Myocyte (in vitro differentiated cells): Measurements from ENCODE around the gene FRMD5. TPM values are rescaled to one million over a fixed set of nuclear protein-coding genes. Genes with fewer than 3 reads are reported as not detected.

ENCODE experiments used
- DNase-seq: peaks from one replicate; pipeline ENCODE4 v3.0.0-alpha.2; 2012; ENCODE audit warnings: low read depth
- total RNA-seq: library from RNA; depleted of rRNA; stranded (reverse); fragments of >200 nt; gene quantifications from 2 replicates; pipeline ENCODE4 v1.2.3, GENCODE V29; 2014

FRMD5 gene
- total RNA-seq, 1 donor from 2014 or later: 2.2 TPM

DNA sequence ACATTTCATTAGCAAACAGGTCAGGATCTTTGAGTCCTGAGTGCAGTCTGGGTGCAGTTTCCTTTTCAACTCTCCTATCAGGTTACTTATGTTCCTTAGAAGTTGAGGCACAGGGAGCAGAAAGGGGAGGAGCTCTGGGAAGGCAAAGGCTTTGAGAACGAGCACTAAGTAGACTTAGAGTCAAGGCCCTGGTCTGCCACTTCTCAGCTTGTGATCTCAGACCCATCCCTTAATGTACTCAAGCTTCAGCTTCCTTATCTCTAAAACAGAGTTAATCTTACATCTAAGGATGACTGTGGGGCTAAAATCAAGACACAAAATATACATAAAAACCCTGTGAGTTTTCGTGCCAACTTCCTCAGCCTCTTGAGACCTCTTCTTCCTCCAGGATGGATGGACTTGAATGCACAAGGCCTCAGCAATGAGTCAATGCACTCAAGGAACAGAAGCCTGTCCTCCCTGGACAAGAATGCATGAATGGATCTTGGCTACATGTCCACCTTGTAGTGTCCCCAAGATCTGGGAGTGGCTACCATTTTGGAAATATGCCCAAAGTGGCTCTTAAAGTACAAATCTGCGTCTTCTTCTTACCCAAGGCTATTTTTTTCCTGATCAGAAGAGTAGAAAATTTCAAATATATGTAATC is 263.2 kb downstream of the FRMD5 start:
- no peak for DNase-seq

GRCh38 chr15:43931119-43931518 is 264.0 kb downstream of the FRMD5 start:
- no peak for DNase-seq

GRCh38 chr15:43930556-43930955 is 264.5 kb downstream of the FRMD5 start:
- no peak for DNase-seq

DNA sequence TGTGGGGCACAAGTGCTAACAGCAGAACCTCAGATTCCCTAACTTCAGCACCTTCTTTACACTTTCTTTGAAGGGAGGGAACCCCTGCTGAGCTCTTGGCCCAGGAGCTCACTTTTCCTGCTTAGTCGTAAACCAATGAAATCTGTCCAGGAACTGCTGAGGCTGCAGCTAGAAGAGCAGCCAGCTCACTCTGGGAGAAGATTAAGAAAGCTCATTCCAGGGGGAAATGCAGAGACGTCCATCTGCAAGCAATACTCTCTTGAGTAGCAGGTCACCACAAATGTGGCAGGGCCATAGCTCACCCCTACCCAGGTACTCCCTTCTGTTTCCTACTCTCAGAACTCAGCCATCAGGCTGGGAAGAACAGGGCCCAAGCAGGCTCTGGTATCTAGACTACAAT is 265.0 kb downstream of the FRMD5 start:
- no peak for DNase-seq

DNA sequence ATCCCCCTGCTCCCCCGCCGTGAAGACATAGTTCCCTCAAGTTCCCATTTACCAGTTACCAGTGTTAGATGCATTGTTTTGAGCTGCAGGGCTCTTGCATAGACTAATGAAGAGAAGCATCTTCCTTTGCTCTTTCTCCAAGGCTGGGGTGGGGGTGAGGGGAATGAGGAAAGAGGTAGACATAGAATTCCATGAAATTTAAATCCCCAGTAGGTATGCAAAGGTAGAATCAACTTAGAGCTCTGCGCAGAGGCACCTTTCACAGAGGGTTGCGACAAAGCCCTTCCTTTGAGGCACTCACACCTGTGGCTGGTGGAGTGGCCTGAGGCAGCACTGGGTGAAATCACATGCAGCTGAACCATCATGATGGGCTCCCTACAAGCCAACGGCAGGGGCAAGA is 266.9 kb downstream of the FRMD5 start:
- DNase-seq: no peak

DNA sequence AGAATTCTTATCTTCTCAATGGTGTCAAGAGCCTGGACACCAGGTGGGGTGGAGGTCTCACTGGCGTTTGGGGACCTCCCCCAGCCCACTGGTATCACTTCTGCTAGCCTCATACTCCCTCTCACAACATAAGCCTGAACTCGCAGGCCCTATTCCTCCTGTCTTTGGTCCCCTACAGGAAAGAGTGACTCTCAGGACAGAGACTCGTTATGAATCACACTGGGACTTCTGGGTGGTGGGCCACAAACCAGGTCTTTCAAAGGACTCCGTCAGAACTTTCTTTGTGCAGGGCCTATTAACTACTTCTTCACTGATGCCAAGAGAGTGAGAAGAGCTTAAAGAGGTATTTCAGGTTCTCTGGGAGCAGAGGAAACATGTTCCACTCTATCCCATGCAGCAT is 267.9 kb downstream of the FRMD5 start:
- no peak for DNase-seq

GRCh38 chr15:43923553-43923952 is 271.5 kb downstream of the FRMD5 start:
- no peak for DNase-seq

- no peak for DNase-seq
Observed at GRCh38 chr15:43922021-43922420, 273.1 kb downstream of the FRMD5 start.

- DNase-seq: peak; percentile 94
Observed at GRCh38 chr15:43920815-43921214, 274.3 kb downstream of the FRMD5 start.

DNA sequence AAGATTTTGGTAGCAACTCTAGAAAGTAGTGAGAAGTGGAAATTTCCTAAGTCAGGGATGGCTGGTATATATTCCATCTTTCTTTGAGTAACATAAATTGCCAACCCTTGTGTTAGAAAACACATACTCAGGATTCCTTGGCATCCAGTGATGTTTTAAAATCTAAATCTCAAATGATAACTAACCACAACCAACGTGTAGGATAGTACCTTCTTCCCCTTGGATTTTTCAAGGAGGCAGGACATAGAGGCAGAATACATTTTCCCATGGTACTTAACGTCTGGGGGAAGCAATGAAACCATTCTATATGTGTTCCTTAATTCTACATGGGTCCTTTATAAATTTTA is 274.8 kb downstream of the FRMD5 start:
- DNase-seq: no peak

DNA sequence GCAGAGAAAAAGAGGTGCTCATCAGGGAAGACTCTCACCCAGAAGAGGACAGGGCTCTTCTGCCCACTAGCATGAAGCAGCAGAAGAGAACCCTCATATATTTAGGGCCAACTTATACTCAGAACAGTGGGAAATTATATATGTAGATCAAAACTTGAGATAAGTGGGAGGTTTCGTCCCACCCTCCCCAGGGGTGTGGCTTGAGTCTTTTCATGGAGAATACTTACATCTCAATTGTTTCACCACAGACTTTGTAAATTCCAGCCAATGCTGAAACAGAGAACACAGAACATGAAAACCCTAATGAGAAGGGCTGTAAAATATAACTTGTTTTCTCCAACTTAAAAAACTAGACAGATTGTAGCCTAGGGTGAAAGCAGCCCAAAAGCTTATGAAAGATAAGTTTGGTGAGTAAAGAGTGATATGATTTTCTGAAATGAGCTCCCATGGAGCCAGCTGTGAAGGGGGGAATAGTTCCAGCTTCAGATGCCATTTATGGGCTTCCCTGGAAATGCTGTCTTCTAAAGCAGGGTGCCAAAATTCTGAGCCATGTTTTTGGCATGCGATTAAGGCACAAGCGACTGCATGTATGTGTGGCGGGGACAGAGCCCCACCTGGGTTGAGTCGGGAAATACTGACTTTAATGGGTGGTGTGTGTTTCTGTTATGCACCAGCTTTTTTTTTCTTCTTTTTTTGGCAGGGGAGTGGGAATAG is 275.4 kb downstream of the FRMD5 start:
- no peak for DNase-seq

DNA sequence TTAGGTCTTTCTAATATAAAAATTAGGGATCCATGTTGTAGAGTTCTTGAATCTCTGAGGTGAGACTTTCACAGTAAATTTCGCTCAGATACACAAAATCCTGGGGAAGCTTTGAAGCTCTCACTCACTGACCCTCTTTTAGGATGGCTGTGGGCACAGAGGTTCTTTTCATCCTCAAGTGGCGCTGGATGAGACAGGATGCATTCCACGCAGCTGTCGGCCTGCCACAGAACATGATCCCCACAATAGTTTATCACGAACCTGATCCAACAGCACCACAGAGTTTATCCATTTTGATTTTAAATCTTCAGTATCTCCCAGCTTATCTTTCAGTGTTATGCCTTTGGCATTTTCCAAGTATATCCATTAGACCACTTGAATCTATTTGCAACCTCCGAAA is 276.4 kb downstream of the FRMD5 start:
- peak; percentile 59 for DNase-seq

- no peak for DNase-seq
Observed at GRCh38 chr15:43916326-43916660, 278.8 kb downstream of the FRMD5 start.

GRCh38 chr15:43915631-43916325 is 279.3 kb downstream of the FRMD5 start:
- DNase-seq: no peak

DNA sequence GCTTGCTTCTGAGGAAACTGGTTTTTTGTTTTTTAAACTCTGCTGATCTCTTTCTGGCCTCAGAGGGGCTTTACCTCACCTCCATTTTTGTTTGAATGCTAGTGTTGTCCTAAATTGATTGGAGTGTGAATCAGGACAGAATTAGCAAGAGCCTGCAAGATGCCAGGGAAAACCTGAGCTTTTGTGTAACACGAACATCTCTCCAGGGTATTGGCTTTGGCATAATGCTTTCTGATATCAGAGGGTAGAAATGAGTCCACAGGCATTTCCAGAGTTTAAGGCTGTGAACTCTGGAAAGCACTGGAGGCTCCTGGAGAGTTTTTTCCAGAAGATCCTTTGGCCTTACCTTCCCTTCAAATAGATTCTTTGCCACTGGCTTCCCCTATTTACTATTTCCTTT is 281.1 kb downstream of the FRMD5 start:
- DNase-seq: no peak

GRCh38 chr15:43913026-43913780 is 281.9 kb downstream of the FRMD5 start:
- peak; percentile 93 for DNase-seq

DNA sequence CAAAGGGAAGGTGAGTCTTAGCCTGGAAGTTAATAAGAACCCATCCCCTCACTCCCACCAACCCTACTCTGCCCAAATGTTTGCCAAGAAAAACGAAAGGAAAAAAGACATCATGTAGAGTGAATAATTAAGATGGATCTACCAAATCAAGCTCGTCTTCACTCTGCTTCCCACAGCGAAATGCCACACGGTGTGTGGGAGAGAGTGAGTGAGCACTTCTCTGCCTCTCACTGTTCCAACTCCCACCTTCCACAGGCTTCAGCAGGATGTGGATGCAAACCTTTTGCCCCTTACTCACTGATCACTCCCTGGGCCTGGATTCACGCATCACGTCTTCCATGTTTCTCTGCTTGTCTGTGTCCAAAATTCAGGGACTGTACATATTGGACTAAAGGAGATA is 282.9 kb downstream of the FRMD5 start:
- no peak for DNase-seq

- DNase-seq: peak; percentile 71
Observed at GRCh38 chr15:43911235-43911781, 283.8 kb downstream of the FRMD5 start.

DNA sequence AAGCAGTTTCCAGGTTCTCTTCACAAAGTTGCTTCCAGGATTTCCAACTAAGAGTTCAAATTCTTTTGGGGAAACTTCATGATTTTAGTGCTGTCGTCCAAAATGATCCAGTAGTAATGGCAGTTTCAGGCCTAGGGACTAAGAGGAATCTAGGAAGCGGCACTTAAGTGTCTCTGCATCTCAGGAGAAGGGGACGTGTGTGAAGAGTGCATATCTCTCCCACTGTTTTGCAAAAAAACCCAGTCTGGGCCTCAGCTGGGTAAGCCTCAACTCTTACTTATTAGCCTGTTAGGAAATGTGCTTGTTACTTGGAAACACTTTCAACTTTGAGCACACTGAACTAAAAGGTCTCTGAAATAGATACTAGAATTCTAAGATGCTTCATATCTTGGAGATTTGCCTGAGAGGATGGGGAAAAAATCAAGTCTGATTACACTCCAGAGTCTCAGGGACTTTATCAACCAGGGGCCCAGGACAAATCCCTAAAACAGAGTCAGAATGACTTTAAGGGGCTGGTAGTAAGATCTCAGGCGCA is 286.5 kb downstream of the FRMD5 start:
- no peak for DNase-seq

DNA sequence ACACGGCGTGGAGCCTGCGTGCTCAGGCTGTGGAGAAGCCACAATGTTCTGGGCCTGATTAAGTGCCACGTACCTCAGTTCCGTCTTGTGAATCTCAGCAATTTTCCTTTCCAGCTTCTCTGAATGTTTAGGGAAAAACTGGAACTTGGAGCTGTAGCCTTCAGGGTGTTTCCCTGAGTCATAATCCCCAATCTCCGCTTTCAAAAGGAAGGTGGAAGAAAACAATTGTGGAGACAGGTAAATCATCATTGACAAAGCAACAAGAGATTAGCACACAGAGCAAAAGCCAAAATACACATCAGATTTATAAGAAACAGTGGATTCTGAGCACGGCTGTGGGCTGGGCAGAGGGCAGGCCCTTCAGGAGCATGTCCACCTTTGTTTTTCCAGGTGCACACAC is 289.3 kb downstream of the FRMD5 start:
- DNase-seq: no peak

DNA sequence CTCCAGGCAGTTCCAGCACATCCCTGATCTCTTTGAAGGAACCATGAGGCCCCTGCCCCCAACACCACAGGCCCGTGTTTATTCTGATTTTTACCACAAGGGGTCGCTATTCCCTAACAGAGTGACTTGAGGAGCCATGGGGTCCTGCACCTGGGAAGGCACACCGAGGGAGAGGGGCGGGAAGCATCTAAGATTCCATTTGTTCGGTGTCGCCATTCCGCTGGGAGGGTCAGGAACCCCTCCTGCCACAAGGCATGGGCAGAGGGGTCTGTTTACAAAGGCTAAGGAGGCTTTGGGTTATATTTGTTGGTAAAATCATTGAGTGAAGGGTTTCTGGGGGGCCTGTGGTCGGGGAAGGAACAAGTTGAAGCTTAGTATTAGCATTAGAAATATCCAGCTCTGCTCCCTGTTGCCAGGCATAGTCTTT is 291.2 kb downstream of the FRMD5 start:
- peak; percentile 78 for DNase-seq
